ENCODE measurements around the gene ATP1A2. TPM values are rescaled to one million over a fixed set of nuclear protein-coding genes. Genes with fewer than 3 reads are reported as not detected.

Gene ATP1A2
- total and polyA plus RNA-seq, 2 experiments from 2014 or later: 4.9 to 17.7 TPM

- no peaks in the 10 kb centered on the region for H3K36me3 Mint-ChIP-seq (ENCODE audit: low read depth)
- DNase-seq (ENCODE audit: low spot score): no peak
- peaks cover 4% of the 10 kb centered on the region; the same call in 1 of the 2 replicates for H3F3A ChIP-seq (replicated peaks; ENCODE audit: low read depth)
- H3K27me3 Mint-ChIP-seq (ENCODE audit: insufficient read depth, low read depth, poor library complexity): peaks cover 16% of the 10 kb centered on the region
- H3K36me3 ChIP-seq (ENCODE audit: insufficient read depth): no peaks in the 10 kb centered on the region
- ATAC-seq: no peak
- H3K4me1 Mint-ChIP-seq: peaks cover 30% of the 10 kb centered on the region
- no peaks in the 10 kb centered on the region for H3K9me2 ChIP-seq (ENCODE audit: insufficient read depth)
- H3K4me3 Mint-ChIP-seq: no peak overlapping the region
- H3K27me3 ChIP-seq (ENCODE audit: insufficient read depth): peaks cover 48% of the 10 kb centered on the region
- TF ChIP-seq JUNB (IDR thresholded peaks at IDR 0.05; ENCODE audit: unreplicated experiment): no peak
- no peak for TF ChIP-seq ZNF114 (CRISPR knock-in tag; IDR thresholded peaks at IDR 0.05)
- TF ChIP-seq EZH2 (IDR thresholded peaks at IDR 0.05; ENCODE audit: low read depth, unreplicated experiment): no peak
- TF ChIP-seq NANOG (IDR thresholded peaks at IDR 0.05; ENCODE audit: borderline replicate concordance): no peak
- no peak for TF ChIP-seq CREB1 (CRISPR knock-in tag; IDR thresholded peaks at IDR 0.05; ENCODE audit: low read depth)
- no peak for TF ChIP-seq STAT1 (IDR thresholded peaks at IDR 0.05; ENCODE audit: unreplicated experiment)
- no peak for TF ChIP-seq REST (IDR thresholded peaks at IDR 0.05; ENCODE audit: unreplicated experiment)
- no peak for TF ChIP-seq POLR2AphosphoS5 (IDR thresholded peaks at IDR 0.05; ENCODE audit: low read depth)
- no peak for TF ChIP-seq ZNF331 (CRISPR knock-in tag; IDR thresholded peaks at IDR 0.05; ENCODE audit: low read depth)
- TF ChIP-seq CTCF (conservative IDR thresholded peaks at IDR 0.05; ENCODE audit: low read depth in 2 of 2): no peak
- no peak for TF ChIP-seq ZNF462 (CRISPR knock-in tag; IDR thresholded peaks at IDR 0.05)
- no peak for TF ChIP-seq ETS1 (IDR thresholded peaks at IDR 0.05)
- TF ChIP-seq EZH2phosphoT487 (IDR thresholded peaks at IDR 0.05; ENCODE audit: unreplicated experiment): no peak
- peaks cover 21% of the 10 kb centered on the region for H3K4me1 ChIP-seq (ENCODE audit: insufficient read depth)
- no peaks in the 10 kb centered on the region for H3K79me2 ChIP-seq (replicated peaks; ENCODE audit: insufficient read depth)
- H3K4me2 ChIP-seq: peak overlapping the region; percentile 83
- no peaks in the 10 kb centered on the region for H4K20me1 ChIP-seq (replicated peaks; ENCODE audit: insufficient read depth)
- H3K9me3 Mint-ChIP-seq: no peaks in the 10 kb centered on the region; the same call in 2 of the 3 replicates
- no peak overlapping the region for H3K27ac Mint-ChIP-seq
- peak overlapping the region; percentile 87; the same call in 1 of the 2 replicates for H3K4me3 ChIP-seq
- peak overlapping the region; percentile 97 for H2AFZ ChIP-seq
- H3K27ac ChIP-seq (ENCODE audit: low read depth): no peak overlapping the region
Measured at GRCh38 chr1:160071289-160071688, 44.3 kb upstream of the ATP1A2 start.
